ENCODE results near the gene PDE11A.
"Not testable (repeated sequence)": the region's sequence is repeated elsewhere in the genome, so short reads cannot be mapped to it uniquely, and the experiment has no call there.

The PDE11A gene

GRCh38 chr2:177808984-177809809, 263.4 kb downstream of the PDE11A start:
- DNase-seq: no peak

DNA sequence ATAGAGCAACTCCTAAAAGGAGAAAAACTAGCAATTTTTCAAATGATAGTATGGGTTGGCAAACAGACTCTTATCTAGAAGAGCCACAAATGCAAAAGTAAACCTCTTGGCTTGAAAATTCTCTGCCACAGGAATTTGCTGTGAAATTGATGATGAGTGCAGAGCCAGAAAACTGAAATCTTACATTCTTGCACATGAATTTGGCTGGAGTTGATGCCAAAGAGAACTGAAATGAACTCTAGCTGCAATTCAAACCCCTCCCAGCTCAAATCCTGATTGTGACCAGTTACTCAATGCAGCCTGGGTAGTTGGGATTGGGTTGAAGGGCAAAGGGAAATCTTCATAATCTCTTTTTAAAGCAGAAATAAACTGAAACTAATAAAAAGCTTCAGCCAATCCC, 266.6 kb downstream of the PDE11A start:
- DNase-seq: peak; percentile 7

- DNase-seq: no peak
Measured at GRCh38 chr2:177799531-177799930, 273.0 kb downstream of the PDE11A start.

- no peak for DNase-seq
Measured at GRCh38 chr2:177797808-177798207, 274.8 kb downstream of the PDE11A start.

- DNase-seq: no peak
Measured at GRCh38 chr2:177796654-177797415, 275.7 kb downstream of the PDE11A start.

GRCh38 chr2:177796011-177796410, 276.6 kb downstream of the PDE11A start:
- no peak for DNase-seq

DNA sequence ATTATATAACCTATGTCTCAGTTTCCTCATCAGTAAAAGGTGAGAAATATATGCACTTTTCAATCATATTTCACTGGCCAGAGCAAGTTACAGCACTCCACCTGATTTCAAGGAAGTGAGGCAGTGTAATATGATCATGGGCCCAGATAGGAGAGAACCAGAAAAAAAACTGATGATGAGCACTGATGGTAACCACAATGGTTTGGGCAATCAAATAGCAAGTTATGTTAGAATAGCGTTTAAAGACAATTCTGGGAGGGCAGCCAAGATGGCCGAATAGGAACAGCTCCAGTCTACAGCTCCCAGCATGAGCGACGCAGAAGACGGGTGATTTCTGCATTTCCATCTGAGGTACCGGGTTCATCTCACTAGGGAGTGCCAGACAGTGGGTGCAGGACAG, 287.4 kb downstream of the PDE11A start:
- not testable (repeated sequence) for DNase-seq

GRCh38 chr2:177784745-177785067, 287.9 kb downstream of the PDE11A start:
- no peak for DNase-seq

- DNase-seq: no peak
Measured at GRCh38 chr2:177783835-177784744, 288.5 kb downstream of the PDE11A start.

GRCh38 chr2:177783091-177783490, 289.5 kb downstream of the PDE11A start:
- DNase-seq: no peak

DNA sequence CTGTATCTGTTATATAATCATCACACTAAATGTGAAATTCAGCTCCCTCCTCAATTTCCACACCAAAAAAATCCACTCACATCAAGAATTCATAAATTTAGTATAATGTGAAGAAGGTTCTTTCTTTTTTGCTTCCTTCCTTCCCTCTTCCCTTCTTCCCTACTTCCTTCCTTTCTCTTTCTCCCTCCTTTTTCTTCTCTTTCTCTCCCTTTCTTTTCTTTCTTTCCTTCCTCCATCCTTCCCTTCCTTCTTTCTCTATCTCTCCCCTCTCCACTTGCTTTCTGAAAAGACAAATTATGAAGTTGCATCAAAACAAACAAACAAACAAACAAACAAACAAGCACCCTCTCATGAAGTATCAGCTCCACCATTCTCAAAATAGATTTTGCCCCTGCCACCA, 290.0 kb downstream of the PDE11A start:
- no peak for DNase-seq

GRCh38 chr2:177778472-177778871, 294.1 kb downstream of the PDE11A start:
- DNase-seq: no peak

GRCh38 chr2:177772529-177772928, 300.0 kb downstream of the PDE11A start:
- peak; percentile 21 for DNase-seq

- DNase-seq: no peak
Measured at GRCh38 chr2:177771191-177771590, 301.4 kb downstream of the PDE11A start.

DNA sequence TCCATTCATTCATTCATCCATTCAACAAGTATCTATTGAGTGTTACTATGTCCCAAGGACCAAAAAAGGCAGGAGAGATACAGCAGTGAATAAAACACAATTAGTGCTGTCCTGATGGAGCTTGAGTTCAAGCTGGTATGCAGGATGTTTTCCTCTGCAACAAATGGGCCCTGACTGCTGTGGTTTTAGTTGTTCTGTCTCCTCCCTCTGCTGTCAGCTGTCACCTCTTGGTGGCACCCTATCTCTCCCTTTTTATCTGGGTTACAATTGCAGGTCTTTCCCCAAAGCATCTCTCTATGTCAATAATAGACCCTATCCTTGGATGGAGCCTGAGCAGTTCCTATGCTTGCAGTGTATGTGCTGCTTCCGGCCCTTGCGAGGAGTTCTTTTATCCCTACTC, 304.8 kb downstream of the PDE11A start:
- DNase-seq: no peak

DNA sequence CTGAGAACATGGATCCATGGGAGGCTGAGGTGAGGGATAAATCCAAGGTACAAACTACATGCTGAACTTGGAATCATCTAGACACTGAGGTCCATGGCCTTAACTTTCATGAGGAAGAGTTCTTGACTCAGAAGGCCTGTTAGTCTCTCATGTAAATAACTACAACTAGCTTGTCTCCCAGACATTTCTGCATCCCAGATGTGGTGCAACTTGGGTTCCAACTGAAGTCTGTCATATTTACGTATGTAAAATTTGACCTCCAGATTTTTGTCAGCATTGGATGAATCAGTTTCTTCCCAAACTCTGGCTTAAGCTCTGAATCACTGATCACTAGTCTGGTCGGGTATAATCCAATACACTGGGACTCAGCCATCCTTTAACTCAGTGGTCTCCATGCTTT, 306.9 kb downstream of the PDE11A start:
- DNase-seq: peak; percentile 1

GRCh38 chr2:177763531-177764265, 308.9 kb downstream of the PDE11A start:
- peak; percentile 70 for DNase-seq

GRCh38 chr2:177759443-177759842, 313.1 kb downstream of the PDE11A start:
- peak; percentile 35 for DNase-seq

GRCh38 chr2:177758591-177759371, 313.8 kb downstream of the PDE11A start:
- DNase-seq: peak; percentile 52

DNA sequence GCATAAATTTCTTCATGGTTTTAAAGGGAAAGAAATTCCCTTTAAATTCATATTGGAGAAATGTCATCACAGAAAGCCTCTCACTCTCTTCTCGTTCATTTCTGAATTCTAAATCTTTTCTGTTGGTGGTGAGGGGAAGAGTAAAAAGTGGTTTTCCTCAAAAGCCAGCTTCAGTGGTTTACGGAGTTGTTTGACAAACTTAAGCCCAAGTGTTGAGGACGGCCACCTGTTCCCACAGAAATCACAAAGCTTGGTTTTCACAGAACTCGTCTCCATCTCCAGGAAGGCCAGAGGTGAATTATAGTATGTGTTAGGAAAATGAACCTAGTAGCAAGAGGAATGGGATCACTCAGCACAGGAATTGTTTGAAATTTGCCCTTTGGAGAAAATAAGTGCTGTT, 316.2 kb downstream of the PDE11A start:
- DNase-seq: no peak

- DNase-seq: no peak
Measured at GRCh38 chr2:177754492-177754873, 318.1 kb downstream of the PDE11A start.

All from fibroblast of skin of right biceps (primary cell).